ENCODE measurements around the gene COL18A1.

DNA sequence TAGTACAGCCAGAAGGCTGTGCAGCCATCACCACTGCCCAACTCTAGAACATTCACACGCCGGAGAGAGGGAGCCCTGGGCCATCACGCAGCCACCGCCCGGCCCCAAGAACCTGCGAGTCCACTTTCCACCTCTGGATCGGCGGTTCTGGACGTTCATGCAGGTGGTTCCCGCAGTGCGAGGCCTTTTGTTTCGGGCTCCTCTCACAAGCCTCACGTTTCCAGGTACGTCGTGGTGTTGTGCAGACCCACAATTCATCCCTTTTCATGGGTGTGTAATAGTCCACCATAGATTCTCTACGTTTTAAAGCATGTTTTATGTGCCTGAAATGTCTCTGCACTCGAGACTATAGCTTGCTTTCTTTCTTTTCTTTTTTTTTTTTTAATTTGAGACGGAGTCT, 23.6 kb downstream of the COL18A1 start:
- TF ChIP-seq POLR2A (IDR thresholded peaks at IDR 0.05): no peak
- TF ChIP-seq, protein P1, sequence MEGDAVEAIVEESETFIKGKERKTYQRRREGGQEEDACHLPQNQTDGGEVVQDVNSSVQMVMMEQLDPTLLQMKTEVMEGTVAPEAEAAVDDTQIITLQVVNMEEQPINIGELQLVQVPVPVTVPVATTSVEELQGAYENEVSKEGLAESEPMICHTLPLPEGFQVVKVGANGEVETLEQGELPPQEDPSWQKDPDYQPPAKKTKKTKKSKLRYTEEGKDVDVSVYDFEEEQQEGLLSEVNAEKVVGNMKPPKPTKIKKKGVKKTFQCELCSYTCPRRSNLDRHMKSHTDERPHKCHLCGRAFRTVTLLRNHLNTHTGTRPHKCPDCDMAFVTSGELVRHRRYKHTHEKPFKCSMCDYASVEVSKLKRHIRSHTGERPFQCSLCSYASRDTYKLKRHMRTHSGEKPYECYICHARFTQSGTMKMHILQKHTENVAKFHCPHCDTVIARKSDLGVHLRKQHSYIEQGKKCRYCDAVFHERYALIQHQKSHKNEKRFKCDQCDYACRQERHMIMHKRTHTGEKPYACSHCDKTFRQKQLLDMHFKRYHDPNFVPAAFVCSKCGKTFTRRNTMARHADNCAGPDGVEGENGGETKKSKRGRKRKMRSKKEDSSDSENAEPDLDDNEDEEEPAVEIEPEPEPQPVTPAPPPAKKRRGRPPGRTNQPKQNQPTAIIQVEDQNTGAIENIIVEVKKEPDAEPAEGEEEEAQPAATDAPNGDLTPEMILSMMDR (IDR thresholded peaks at IDR 0.05 in 8 of 11, conservative IDR thresholded peaks at IDR 0.05 in 3 of 11): no peak

All from spleen (tissue), 7 donors.